ENCODE data around the gene MPP1.

Gene MPP1

DNA sequence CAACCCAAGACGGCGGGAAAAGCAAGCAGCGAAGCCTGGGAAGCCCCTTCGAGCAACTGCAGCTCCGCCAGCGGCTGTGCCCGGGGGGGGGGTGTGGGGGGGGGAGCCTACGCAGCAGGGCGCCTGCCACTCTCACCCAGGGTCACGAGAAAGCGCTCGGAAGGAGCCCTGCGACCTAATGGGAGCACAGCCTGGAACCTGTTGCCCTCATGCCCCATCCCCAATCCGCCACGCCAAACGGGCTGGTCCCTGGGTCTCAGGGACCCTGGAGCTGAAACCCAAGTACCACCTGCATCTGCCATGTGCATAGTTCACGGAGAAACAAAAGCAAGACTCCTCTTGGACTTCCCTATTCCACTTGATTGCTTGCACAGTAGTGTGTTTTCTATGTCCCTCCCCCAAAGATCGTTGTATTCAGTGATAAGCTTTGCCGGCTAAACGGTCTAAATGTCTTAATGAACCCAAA is 54.0 kb downstream of the MPP1 start:
- DNase-seq (ENCODE audit: extremely low read depth, low read depth): no peak
- TF ChIP-seq, protein P1, sequence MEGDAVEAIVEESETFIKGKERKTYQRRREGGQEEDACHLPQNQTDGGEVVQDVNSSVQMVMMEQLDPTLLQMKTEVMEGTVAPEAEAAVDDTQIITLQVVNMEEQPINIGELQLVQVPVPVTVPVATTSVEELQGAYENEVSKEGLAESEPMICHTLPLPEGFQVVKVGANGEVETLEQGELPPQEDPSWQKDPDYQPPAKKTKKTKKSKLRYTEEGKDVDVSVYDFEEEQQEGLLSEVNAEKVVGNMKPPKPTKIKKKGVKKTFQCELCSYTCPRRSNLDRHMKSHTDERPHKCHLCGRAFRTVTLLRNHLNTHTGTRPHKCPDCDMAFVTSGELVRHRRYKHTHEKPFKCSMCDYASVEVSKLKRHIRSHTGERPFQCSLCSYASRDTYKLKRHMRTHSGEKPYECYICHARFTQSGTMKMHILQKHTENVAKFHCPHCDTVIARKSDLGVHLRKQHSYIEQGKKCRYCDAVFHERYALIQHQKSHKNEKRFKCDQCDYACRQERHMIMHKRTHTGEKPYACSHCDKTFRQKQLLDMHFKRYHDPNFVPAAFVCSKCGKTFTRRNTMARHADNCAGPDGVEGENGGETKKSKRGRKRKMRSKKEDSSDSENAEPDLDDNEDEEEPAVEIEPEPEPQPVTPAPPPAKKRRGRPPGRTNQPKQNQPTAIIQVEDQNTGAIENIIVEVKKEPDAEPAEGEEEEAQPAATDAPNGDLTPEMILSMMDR (IDR thresholded peaks at IDR 0.05; ENCODE audit: low read depth, low read length, missing control alignments): no peak
- H3K4me3 ChIP-seq (replicated peaks; ENCODE audit: low read depth, low read length): no peak overlapping the region

DNA sequence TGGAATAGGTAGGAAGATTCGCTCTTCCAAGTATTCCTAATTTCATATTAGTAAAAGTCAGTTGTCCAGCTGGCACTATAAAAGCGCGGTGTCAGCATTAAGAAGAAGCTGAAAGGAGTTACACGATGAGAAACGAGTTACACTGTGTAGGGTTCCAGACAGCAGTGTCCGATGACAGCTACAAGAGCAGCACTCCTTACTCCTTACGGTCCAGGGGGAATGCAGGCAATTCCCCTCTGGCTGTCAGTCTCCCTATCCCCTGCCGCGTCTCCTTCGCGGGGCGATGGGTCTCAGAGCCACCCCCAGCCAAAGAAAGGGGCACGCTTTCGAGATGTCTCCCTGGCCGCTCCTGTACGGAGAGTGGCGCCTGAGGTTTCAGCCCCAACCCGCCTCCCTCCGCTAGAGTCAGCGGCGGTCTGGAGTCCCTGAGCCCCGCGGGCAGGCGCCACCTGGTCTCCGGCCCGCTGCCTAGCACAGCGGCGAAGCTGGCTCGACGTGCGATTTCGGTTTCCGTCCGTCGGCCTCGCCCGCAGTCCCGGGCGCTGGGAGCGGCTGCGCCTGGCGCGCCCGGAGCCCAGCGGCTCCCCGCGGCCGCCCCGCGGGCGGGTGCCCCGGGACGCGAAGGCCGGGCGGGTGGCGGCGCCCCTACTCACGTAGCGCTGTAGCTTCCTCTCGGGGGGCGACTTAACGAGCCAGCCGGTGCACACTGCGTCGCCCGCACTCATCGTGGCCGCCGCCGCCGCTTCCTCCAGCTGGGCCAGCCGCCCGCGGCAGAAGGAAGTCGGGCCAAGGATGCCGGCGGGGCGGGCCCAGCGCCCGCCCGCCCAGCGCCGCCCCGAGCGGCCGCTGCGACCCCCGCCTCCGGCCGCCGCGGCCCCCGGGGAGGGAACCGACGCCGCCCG is 54.7 kb downstream of the MPP1 start, which contains the start of gene GAB3:
GAB3 (minus strand) TSS at position 777 of the 902 bp plus-strand sequence; CDS start at position 725, 52 bp downstream.
- TF ChIP-seq, protein P1 (IDR thresholded peaks at IDR 0.05; ENCODE audit: low read depth, low read length, missing control alignments): no peak
- no peak for DNase-seq (ENCODE audit: extremely low read depth, low read depth)
- H3K4me3 ChIP-seq (replicated peaks; ENCODE audit: low read depth, low read length): peak within 1 kb of the TSS; percentile 33

DNA sequence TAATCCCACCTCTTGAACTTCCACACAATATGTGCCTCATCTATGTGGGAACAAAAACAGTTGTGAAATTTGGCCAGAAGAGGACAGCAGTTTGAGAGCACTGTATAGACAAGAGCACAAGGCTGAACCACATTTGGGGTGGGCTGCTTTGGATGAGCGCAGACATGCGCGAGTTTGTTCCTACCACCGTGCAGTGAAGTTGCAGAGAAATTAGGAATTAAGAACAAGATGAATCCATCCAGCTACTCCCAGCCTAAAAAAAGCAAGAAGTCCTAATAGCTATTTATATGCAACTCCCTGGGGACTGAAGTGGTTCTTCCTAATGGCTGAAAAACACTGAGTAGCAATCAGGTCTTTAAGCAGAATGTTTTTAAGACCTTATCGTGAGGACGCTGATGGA is 55.4 kb downstream of the MPP1 start:
- TF ChIP-seq, protein P1 (IDR thresholded peaks at IDR 0.05; ENCODE audit: low read depth, low read length, missing control alignments): no peak
- H3K4me3 ChIP-seq (replicated peaks; ENCODE audit: low read depth, low read length): no peak overlapping the region
- DNase-seq (ENCODE audit: extremely low read depth, low read depth): no peak

DNA sequence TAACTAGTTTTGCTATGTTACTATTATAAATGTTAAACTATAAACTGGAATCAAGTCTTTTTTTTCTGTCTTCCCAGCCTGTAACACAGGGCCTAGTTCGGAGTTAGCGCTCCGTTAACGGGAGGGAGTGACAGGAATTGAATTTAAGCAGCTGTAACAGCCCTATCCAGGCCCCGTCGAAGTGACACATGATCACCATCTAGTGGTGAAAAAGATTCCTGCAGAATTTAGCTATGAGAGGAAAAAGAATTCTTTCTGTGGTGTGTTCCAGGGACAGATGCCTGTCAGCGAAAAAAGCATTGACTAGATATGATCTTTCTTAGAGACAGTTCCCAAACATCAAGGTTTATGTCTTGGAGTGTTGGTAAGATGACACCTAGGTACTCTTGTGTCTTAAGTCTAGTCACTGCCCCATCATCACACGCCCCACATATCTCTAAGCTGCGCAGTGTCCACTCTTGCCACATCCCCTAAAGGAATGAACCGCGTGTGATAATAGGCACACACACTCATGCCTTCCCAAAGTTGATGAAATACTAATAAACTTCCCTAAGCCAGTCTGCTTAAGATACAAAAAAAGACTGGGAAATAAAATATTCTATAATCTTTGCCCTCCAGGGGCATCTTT is 56.5 kb downstream of the MPP1 start:
- TF ChIP-seq, protein P1 (IDR thresholded peaks at IDR 0.05; ENCODE audit: low read depth, low read length, missing control alignments): peak; percentile 61
- no peak for DNase-seq (ENCODE audit: extremely low read depth, low read depth)
- no peak overlapping the region for H3K4me3 ChIP-seq (replicated peaks; ENCODE audit: low read depth, low read length)

DNA sequence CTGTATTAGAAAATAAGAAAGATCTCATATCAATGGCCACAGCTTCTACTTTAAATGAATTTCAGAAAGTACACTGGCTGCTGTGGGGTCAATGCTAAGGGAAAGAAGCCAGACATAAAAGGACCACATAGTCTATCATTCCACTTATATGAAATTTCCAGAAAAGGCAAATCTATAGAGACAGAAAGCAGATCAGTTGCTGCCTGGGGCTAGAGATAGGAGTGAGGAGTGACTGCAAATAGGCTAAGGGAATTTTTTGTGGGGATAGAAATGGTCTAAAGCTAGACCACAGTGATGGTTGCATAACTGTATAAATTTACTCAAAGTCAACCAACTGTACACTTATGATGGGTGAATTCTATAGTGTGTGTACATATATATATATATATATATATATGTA is 62.7 kb downstream of the MPP1 start:
- TF ChIP-seq, protein P1 (IDR thresholded peaks at IDR 0.05; ENCODE audit: low read depth, low read length, missing control alignments): no peak
- no peak overlapping the region for H3K4me3 ChIP-seq (replicated peaks; ENCODE audit: low read depth, low read length)
- DNase-seq (ENCODE audit: extremely low read depth, low read depth): no peak

DNA sequence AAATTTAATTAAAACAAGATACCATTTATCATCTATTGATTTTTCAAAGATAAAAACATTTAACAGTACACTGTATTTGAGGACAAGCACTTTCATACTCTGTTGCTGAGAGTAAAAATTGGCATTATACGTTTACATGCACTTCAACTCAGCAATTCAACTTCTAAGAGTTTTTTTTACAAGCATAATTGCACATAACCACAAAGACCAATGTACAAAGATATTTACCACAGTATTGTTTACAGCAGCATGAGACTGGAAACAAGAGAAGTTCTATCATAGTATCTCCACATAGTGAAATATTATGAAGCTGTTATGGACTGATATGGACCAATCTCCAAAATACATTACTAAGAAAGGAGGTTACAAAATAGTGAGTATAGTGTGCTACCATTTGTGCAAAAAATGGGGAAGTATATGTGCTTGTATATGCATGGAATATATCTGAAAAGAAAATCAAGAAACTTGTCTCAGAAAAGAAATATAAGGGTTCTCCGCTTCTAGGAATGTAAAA is 65.3 kb downstream of the MPP1 start:
- TF ChIP-seq, protein P1 (IDR thresholded peaks at IDR 0.05; ENCODE audit: low read depth, low read length, missing control alignments): no peak
- DNase-seq (ENCODE audit: extremely low read depth, low read depth): no peak
- no peak overlapping the region for H3K4me3 ChIP-seq (replicated peaks; ENCODE audit: low read depth, low read length)

All from HFF-Myc (cell line).